ENCODE measurements around the gene CSNK2A1.

GRCh38 chr20:433300-433975 is 110.2 kb downstream of the CSNK2A1 start:
- TF ChIP-seq CTCF (IDR thresholded peaks at IDR 0.05) (no peak), POLR2A (IDR thresholded peaks at IDR 0.05) (no peak)
